NCI-H187 (cell line): Measurements from ENCODE around the gene CELSR3.

Source experiments
- DNase-seq, 2 experiments: peaks; one replicate each; lab custom pipeline; 2025; lab: John Stamatoyannopoulos, UW

Gene CELSR3

DNA sequence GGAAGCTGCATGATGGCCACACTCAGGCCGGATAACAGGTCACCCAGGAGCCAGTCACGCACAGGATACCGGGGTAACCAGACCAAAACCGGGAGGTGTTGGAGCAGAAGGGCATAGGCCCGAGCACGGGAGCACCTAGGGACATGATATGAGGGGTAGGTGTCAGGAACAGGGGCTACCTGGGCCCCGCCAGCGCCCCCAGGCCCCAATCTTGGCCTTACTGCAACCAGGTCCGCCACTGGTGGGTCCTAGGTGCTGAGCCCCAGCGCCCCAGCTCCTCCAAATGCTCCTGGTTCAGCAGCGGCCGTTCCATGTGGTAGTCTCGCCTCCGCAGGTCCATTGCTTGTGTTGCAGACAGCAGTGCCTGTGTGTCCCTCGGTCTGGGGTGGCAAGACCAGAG is 29.4 kb downstream of the CELSR3 start:
- DNase-seq: no peak

DNA sequence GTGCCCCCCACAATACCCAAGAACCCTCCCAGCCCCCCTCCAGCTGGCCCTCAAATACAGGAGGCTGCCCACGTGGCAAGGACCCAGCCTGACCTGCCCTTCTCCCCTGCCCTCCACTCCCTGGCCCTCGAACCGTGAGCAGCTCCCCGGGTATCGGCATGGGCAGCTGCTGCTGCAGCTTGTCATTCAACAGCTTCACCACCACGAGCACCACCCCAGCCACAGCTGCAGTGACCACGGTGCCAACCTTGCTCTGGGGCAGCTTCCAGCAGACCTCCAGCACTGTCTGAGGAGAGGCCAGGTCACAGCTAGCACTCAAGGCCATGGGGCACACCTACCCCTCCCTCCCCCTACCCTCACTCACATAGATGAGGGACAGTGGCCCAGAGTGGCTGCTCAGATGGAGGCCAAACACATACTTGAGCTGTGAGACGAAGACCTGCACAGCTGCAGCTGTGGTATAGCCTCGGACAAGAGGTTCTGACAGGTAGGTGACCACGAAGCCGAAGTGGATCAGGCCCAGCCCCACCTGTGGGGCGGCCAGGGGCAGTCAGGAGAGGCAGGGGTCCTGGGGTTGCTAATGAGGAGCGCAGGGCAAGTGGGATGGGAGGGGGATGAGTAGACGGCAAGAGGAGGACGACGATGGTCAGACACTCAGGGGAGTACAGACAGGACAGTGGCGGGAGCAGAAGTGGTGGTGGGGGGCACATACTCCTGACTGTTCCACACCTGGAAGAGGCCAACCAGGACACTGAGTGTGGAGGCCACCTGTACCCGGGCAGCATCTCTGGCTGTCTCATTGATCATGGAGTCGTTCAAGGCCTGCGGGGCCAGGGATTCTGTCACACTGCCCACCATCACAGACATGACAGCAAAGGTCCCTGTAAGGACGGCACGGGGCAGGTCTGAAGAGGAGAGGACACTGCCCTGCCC is 30.9 kb downstream of the CELSR3 start:
- DNase-seq: no peak

DNA sequence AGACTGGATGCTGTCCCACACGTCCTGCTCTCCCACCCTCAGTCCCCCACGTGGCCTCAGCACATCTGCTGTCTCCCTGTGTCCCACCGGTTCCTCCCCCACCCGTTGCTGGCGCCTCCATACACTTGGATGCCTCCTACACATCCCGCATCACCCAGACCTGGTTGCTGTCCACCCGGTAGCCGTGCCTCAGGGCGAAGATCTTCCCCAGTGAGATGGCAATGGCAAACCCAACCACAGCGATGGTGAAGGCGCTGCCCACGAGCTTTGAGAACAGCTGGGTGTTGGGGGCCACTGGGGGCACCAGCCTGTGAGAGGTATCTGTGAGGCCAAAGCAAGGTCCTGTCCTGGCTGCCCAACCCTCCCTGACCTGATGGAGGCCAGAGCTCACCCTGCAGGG is 31.9 kb downstream of the CELSR3 start:
- DNase-seq: no peak

DNA sequence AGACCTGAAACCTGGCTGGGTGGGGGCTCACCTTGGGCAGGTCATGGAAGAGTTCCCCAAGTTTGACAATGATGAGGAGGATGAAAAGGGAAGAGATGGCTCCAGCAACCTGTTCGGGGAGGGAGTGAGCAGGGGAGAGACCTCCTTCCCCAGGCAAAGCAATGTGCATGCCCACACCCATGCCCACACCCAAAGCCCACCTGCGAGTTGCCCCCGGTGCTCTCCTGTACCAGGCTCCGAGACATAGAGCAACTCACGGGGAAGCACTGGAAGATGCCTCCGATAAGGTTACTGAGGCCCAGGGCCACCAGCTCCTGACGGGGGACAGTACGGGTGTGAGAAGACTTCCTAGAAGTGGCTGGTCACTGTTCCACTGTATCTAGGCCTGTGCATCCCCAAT is 32.3 kb downstream of the CELSR3 start:
- no peak for DNase-seq

DNA sequence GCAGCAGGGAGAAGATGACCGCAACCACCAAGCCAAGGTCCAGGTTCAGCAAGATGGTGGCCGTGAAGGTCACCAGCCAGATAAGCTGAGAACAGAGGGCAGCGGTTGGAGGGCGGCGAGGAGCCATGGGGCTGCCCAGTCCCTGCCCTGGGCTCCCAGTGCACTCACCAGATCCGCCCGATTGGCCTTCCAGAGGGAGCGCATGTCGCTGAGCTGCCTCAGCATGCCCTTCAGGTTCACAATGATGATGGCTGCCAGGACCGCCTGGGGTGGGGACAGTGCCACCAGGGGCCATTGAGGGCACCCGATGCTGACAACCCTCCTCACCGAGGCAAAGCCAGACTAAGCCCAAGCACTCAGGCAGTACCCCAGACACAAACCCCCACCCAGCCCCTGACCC is 32.8 kb downstream of the CELSR3 start:
- no peak for DNase-seq

DNA sequence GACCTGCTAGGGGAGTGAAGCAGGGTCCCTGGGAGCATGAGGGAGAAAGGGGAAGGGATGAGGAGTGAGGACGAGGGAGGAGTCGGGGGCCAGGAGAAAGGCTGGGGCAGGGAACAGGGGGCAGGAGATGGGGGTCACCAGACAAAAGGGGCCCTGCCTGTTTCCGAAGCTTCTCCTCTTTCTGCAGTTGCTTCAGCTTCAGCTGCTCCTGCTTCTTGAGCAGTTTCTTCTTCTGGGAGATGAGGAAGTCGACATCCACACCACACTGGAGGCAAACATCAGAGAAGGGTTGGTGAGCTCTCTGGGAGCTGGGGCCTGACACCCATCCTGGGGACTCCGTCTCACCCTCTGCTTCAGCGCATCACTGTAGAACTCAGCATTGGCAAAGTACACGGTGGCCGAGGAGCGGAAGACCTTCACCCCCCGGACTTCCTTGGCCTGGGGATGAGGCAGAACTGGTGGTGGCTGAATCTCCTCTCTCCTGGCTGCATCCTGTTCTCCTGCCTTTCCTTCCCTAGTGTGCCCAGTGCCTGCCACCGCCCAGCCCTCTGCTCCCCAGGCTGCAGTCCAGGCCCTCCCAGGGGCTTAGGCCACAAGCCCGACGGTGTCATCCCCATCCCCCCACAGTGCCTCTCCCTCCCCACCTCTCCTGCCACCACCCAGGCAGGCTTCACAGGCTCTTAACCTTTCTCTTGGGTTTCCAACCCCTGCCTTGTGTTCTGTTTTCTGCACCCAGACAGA is 34.2 kb downstream of the CELSR3 start:
- no peak for DNase-seq

GRCh38 chr3:48625600-48625999 is 37.1 kb downstream of the CELSR3 start:
- no peak for DNase-seq

DNA sequence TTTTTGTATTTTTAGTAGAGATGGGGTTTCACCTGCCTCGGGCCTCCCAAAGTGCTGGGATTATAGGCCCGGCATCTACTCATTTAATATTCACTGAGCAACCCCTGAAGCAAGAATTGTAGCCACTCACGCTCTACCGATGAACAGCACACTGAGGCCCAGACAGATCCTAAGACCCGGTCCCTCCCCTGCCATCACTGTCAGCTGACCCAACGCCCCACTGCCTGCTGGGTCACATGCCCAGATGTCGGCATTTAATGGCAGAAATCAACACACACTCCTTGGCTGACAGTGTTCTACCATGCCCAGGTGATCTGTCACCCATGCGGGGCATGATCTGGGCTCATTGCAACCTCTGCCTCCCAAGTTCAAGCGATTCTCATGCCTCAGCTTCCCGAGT is 37.9 kb downstream of the CELSR3 start:
- no peak for DNase-seq

DNA sequence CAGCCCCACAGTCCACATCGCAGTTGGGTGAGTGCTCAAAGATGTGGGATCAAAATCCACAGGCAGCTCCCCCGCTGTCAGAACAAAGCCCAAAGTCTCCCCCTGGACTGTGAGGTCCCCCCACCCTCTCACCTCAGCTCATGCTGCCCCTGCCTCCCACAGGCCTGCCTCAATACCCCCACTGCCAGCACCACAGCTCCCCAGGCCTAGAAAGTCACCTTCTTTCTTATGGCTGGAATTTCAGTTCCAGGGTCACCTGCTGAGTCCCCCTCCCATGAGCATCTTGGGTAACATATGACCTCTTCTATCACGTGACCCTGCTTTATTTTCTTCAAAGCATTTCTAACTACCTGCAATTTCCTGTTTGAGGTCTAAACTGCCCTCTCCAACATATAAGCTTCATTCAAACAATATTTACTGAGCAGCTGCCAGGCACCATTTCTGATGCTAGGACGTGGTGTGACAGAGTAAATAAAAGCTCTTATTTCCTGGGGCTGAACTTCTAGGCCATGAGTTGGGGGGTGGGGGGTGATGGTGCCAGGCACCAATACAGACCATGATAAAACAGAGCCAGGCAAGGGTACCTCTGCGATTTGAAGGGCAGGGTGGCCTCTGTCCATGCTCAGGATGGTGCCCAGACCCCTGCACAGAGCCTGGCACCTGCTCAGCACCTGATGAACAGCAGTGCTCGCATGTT is 38.7 kb downstream of the CELSR3 start:
- no peak for DNase-seq

DNA sequence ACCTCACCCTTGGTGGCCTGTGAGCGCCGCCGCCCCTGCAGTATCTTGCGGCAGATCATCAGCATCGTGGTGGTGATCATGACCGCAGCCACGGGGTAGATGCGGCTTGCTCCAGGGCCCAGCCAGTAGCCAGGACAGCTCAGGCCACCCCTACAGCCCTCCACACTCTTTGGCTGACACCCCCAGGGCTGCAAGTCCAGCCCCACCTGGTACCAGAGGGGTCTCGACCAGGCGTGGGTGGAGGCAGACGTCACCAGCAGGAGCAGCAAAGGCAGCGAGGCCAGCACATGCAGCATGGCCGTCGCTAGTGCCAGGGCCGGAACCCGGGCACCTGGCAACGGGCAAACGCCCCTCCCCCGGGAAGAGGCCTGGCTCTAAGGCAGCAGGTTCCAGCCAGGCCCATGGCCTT is 41.2 kb downstream of the CELSR3 start, which contains the start of gene TMEM89:
Gene TMEM89 (minus strand): TSS at position 309 of the 409 bp plus-strand sequence. CDS start 13 bp downstream, at position 296.
- DNase-seq: no peak

DNA sequence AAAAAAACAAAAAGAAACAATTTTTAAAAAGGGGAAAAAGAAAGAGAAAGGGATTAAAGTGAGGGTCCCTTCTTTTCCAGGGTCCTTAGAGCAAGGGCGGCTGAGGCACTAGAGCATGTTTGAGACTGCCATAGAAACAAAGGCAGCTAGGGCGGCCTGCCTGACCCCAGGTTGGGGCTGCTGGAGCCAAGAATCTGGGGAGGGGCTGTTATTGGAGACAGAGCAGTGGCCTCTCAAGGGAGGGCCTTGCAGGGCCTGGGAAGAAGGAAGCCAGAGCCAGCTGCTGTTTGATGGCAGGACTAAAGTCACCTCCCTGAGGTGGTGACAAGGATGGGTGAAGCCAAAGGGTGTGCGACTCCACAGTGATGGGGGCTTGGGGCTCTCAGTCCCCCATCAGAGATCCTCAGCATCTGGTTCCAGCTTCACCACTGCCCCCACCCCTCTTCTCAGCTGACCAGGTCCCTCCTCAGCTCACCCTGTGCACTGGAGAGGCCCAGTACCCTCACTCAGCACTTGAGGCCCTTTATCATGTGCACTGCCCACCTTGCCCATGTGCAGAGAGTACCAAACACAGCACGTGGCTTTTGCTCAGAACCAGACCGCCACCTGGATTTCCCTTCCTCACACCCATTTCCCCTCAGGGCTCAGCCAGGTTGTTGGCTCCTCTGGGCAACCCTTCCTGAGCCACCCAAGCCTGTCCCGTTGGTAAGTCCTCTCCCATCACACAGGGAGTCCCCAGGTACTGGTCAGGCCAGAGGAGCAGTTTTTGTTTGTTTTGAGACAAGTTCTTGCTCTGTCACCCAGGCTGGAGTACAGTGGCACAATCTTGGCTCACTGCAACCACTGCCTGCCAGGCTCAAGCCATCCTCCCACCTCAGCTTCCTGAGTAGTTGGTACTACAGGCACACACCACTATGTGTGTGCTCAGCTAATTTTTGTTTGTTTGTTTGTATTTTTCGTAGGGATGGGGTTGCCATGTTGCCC is 42.9 kb downstream of the CELSR3 start:
- DNase-seq: no peak

- DNase-seq: no peak
Observed at GRCh38 chr3:48617559-48617958, 45.1 kb downstream of the CELSR3 start.

DNA sequence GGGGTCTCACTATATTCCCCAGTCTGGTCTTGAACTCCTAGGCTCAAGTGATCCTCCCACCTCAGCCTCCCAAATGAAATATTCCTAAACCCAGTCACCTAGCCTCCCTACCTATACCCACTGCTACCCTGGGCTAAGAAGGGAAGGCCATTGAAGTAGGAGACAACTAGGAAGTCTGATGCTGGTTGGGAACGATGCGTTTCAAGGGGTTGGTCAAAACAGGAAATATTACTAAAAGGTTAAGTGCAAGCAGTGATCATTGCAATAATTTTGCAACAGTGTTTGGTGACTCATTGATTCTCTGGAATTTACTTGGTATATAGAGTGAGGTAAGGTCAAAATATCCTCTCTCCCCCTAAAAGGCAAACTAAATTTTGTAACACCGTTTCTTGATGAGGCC is 48.6 kb downstream of the CELSR3 start:
- DNase-seq: no peak

DNA sequence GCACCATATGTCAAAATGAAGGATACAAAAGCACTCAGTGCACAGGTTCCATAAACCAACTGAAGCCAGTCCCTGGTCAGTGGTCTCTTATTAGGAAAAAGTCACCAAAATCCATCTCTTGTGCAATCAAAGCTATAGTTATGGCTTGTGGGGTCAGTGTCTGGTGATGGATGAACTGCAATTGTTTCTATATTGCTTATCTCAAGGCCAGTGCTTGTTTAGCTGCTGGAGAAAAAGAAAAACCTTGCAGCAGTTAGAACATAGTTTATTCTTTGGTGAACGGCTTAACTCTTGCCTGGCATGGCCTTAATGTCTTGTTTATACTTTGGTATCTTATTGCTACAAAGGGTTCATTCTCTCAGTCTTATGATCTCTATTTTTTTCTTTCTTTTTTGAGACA is 50.4 kb downstream of the CELSR3 start:
- no peak for DNase-seq

DNA sequence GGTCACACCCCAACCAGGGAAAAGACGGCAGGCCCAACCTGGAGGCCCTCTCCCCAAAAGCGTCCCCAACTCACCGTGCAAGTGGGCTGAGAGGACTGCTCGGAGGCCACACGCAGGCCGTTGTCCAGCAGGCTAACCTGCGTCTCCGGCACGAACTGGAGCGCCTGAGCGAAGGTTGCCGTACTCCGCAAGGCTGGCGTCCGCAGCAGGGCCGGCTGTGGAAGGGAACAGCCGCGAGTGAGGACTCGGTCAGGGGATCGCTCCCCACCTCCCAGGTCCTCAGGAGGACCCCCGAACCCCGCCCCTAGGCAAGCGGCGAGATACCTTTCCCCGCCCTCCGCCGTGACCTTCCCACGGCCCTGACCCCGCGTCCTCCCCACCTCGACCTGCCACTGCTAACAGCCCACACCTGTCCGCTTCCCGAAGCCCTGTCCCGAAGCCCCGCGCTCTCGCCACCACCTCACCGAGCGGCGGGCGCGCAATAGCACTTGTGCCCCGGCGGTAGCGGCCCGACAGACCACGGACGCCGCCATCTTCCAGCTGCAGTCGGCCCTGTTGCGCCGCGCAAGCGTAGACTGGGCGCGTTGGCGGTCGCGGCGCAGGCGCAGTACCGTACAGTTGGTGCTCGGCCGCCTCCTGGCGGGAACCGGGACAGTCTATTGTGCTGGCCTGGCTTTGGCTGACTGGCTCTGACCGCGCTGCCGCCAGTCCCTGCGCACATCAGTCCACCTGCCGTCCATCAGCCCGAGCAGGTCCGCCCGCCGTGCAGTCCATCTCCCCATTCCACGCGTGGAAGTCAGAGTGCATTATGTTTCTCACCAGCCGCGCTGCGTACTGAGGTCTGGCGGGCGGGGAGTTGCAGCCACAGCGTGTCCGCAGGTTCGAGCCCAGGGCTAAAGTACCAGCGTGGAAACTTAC is 53.3 kb downstream of the CELSR3 start, which contains the start of gene UQCRC1:
Gene UQCRC1 (minus strand): TSS at position 559 of the 918 bp plus-strand sequence. CDS start 26 bp downstream, at position 533.
- DNase-seq: peak; percentile 49 to 79

- no peak for DNase-seq
Observed at GRCh38 chr3:48607519-48607918, 55.2 kb downstream of the CELSR3 start.

GRCh38 chr3:48601622-48601994 is 61.1 kb downstream of the CELSR3 start:
- no peak for DNase-seq

DNA sequence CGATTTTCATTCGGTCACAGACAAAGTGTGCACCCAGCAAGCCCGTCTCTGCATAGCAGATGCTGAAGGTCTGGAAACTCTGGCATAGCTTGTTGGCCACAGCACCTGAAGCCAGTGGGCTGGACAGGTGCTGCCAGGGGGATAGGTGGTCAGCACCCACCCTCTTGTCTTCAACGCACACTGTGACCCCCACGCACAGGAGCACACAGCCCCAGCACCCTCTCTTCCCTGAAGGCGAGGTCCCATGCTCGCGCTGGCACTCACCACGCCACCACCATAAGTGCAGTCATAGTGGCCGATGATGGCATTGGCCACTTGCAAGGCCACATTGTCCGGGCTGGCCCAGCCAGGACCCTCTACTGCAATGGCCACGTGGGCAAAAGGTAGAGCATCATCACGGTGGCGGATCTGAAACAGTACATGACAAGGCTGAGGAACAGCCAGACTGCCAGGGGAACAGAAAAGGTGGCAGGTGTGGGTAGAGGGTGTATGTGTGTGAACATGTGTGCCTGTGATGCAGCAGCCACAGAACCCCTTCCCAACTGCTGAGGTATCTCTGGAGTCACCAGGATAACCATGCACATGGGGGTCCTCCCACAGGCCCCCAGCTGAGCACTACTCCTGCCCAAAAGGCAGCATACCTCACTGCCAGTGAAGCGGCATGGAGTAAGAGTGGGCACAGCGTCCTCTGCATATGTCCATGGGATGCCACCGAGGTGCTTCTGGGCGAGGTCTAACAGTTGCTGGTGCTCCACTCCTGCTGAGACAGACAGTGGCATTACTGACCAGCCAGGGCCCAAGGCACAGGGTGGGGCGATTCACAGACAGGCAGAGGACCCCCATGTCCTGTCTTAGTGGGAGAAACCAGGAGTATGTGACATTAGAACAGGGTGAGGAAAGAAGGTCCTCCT is 61.7 kb downstream of the CELSR3 start:
- DNase-seq: no peak
